CD4-positive, alpha-beta T cell (primary cell): ENCODE results near the gene MYPOP. TPM values are rescaled to one million over a fixed set of nuclear protein-coding genes. Genes with fewer than 3 reads are reported as not detected.
A peak's percentile ranks its signal among the peaks of the same experiment; 100 is the strongest.

Experiments used
- ATAC-seq: fragments of 200-7000 bp; cut with Tn5 transposase; one replicate; pipeline ENCODE4 v1.10.0; 2022; ENCODE audit warnings: mild to moderate bottlenecking; ENCODE audit not compliant: poor library complexity
- CTCF ChIA-PET: fragments of 350-600 bp; sonication (Branson Sonifier 250); formaldehyde crosslinking; loops from one replicate; lab custom pipeline; 2021; ENCODE audit warnings: antibody characterized with exemption, inconsistent platforms; lab: Charles Lee
- POLR2A ChIA-PET: fragments of 350-600 bp; sonication (Branson Sonifier 250); formaldehyde crosslinking; loops from one replicate; lab custom pipeline; 2021; ENCODE audit warnings: antibody characterized with exemption, inconsistent platforms; lab: Charles Lee
- DNase-seq, 14 experiments: peaks; one replicate each; pipeline ENCODE4 v3.0.0-alpha.2; 2013 to 2020; ENCODE audit warnings: mixed read lengths in 2 of 14
- H3K27ac ChIP-seq, 2 donors: one replicate each; pipeline versions ENCODE4 v1.5.1 to v1.7.0; 2013; ENCODE audit warnings: low read length in 2 of 2, low read depth in 1 of 2, mild to moderate bottlenecking in 1 of 2
- H3K27me3 ChIP-seq, 2 experiments: 1 replicate in 1 of 2; 2 replicates in 1 of 2; pipeline versions ENCODE4 v1.6.1 to v1.7.0; 2013; ENCODE audit warnings: low read length in 2 of 2, control low read depth in 1 of 2, mild to moderate bottlenecking in 1 of 2, moderate library complexity in 1 of 2; ENCODE audit not compliant: insufficient read depth in 2 of 2, control insufficient read depth in 1 of 2
- H3K36me3 ChIP-seq: one replicate; pipeline ENCODE4 v1.6.1; 2013; ENCODE audit warnings: low read length, control low read depth; ENCODE audit not compliant: insufficient read depth
- H3K4me1 ChIP-seq: one replicate; pipeline ENCODE4 v1.6.1; 2013; ENCODE audit warnings: low read length, control low read depth; ENCODE audit not compliant: insufficient read depth
- H3K4me3 ChIP-seq: one replicate; pipeline ENCODE4 v1.5.1; 2013; ENCODE audit warnings: mild to moderate bottlenecking, low read length, moderate library complexity
- H3K9me3 ChIP-seq, 2 experiments: 1 replicate in 1 of 2; 2 replicates in 1 of 2; pipeline versions ENCODE4 v1.6.1 to v1.7.0; 2013; ENCODE audit warnings: low read length in 2 of 2, mild to moderate bottlenecking in 2 of 2, control low read depth in 1 of 2, moderate library complexity in 1 of 2; ENCODE audit not compliant: control insufficient read depth in 1 of 2, insufficient read depth in 1 of 2
- H3K27ac Mint-ChIP-seq: one replicate; pipeline ENCODE4 v1.8.0; 2020; ENCODE audit warnings: mixed read lengths
- H3K27me3 Mint-ChIP-seq: one replicate; pipeline ENCODE4 v1.8.0; 2021; ENCODE audit warnings: mixed read lengths
- H3K36me3 Mint-ChIP-seq: one replicate; pipeline ENCODE4 v1.8.0; 2021; ENCODE audit warnings: low read depth, mixed read lengths
- H3K4me1 Mint-ChIP-seq: one replicate; pipeline ENCODE4 v1.8.0; 2021; ENCODE audit warnings: low read depth, mixed read lengths
- H3K4me3 Mint-ChIP-seq: one replicate; pipeline ENCODE4 v1.8.0; 2020; ENCODE audit warnings: mild to moderate bottlenecking, mixed read lengths
- H3K9me3 Mint-ChIP-seq: one replicate; pipeline ENCODE4 v1.8.0; 2020; ENCODE audit warnings: mixed read lengths
- intact Hi-C, 2 experiments: fragments of 100-400 bp; cut with DNase I in 1 of 2; cut with micrococcal nuclease in 1 of 2; formaldehyde crosslinking; loops; one replicate each; pipeline versions ENCODE4 v1.15.1 to v1.9.0; 2023 to 2025; cut with DNase I, micrococcal nuclease
- total RNA-seq, 174 experiments: library from RNA in 2 of 174; stranded (reverse) in 2 of 174; gene quantifications; one replicate each; pipeline ENCODE4 v1.2.3 and lab custom pipeline; 2021 to 2026
- TF ChIP-seq, protein P1 (sequence below): fragments of 200-600 bp; IDR thresholded peaks from one replicate; pipeline ENCODE4 v1.8.0; 2022; ENCODE audit warnings: antibody characterized with exemption, mild to moderate bottlenecking

Gene MYPOP
- total RNA-seq, 2 experiments from 2014 or later: 4.1 to 4.7 TPM

DNA sequence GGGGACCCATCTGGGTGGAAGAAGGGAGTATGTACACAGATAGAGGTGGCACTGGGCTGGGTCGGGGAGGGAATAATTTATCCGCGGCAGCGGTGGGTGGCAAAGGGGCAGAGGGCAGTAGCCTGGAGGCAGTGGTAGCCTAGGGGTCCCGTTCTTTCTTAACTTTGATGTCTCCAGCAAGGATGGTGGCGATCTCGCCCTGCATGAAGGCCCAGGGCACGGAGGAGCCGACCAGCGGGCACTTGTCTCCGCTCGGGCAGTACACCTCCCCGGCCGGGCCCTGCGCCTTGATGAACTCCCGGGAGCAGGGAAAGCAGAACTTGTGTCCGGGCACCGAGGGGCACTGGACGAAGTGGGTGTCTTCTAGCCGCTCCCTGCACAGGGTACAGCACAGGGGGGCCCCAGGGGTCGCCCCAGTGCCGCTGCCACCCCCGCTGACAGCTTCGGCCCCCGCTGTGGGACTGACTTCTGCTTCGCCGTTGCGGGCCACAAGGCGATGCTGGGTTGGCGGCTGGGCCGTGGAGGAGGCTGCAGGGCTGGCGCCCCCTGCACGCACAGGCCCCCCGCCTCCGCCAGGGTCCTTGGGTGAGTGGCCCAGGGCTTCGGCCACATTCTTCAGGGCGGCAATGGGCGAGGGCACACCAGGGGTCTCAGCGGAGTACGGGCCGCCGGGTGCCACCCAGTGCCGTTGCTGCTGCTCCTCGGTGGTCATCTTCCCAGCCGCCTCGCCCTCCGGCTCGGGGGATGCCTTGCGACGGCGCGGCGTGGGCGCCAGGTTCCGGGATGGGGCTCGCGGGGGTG is 18.3 kb downstream of the MYPOP start:
- H3K36me3 Mint-ChIP-seq: peaks cover 18% of the 10 kb centered on the region
- intact Hi-C loops: loop anchor here (1.0 to 2.0 kb wide), 3 partner anchors 67 to 114 kb away; no protein-coding TSS in a partner anchor
- TF ChIP-seq, protein P1, sequence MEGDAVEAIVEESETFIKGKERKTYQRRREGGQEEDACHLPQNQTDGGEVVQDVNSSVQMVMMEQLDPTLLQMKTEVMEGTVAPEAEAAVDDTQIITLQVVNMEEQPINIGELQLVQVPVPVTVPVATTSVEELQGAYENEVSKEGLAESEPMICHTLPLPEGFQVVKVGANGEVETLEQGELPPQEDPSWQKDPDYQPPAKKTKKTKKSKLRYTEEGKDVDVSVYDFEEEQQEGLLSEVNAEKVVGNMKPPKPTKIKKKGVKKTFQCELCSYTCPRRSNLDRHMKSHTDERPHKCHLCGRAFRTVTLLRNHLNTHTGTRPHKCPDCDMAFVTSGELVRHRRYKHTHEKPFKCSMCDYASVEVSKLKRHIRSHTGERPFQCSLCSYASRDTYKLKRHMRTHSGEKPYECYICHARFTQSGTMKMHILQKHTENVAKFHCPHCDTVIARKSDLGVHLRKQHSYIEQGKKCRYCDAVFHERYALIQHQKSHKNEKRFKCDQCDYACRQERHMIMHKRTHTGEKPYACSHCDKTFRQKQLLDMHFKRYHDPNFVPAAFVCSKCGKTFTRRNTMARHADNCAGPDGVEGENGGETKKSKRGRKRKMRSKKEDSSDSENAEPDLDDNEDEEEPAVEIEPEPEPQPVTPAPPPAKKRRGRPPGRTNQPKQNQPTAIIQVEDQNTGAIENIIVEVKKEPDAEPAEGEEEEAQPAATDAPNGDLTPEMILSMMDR: no peak
- no peaks in the 10 kb centered on the region for H3K9me3 ChIP-seq
- H3K36me3 ChIP-seq: peaks cover 5% of the 10 kb centered on the region
- no peak for ATAC-seq
- DNase-seq: peak in 2 of 14 experiments; percentile 18 to 53
- H3K4me3 Mint-ChIP-seq: peak overlapping the region; percentile 84
- peaks cover 46% of the 10 kb centered on the region for H3K4me1 ChIP-seq
- H3K4me1 Mint-ChIP-seq: peaks cover 34% of the 10 kb centered on the region
- peak overlapping the region; percentile 77 for H3K27ac Mint-ChIP-seq
- H3K27me3 Mint-ChIP-seq: no peaks in the 10 kb centered on the region
- H3K4me3 ChIP-seq: no peak overlapping the region
- H3K27ac ChIP-seq: peak overlapping the region in 1 of 2 donors; percentile 2
- ChIA-PET POLR2A (interaction anchor here (0.6 to 2.7 kb wide), 2 partner anchors 19 to 20 kb away, joined by 3 to 37 read pairs; partner anchors contain the start of genes FOXA3 and SYMPK), CTCF (interaction anchor here (2.9 kb wide), 1 partner anchor 21 kb away, joined by 12 read pairs; the partner anchor contains the start of genes FOXA3 and SYMPK)
- H3K9me3 Mint-ChIP-seq: no peaks in the 10 kb centered on the region
- H3K27me3 ChIP-seq: no peaks in the 10 kb centered on the region

DNA sequence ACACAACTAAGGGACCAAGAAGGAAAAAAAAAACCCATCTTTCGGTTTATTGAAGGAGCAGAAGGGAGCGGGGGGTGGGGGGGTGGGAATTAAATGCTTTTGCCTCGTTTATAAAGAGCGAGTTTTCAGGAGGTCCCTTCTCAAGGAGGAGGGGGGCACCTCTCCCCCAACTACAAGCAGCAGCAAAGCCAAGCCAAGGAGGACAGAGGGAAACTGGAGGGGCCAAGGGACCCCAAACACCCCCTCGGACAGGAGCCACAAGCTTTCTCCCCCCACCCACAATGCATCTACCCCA is 18.9 kb downstream of the MYPOP start:
- no peak for ATAC-seq
- TF ChIP-seq, protein P1: peak; percentile 59
- H3K4me3 Mint-ChIP-seq: peak overlapping the region; percentile 84
- Histone ChIP-seq H3K36me3 (peaks cover 5% of the 10 kb centered on the region), H3K9me3 (no peaks in the 10 kb centered on the region), H3K27me3 (no peaks in the 10 kb centered on the region), H3K4me3 (no peak overlapping the region), H3K4me1 (peaks cover 46% of the 10 kb centered on the region), H3K27ac (peak overlapping the region in 1 of 2 donors; percentile 2)
- peaks cover 5% of the 10 kb centered on the region for H3K27me3 Mint-ChIP-seq
- POLR2A ChIA-PET: interaction anchor here (0.6 to 1.5 kb wide), 2 partner anchors 19 to 112 kb away, joined by 3 to 4 read pairs; partner anchors contain the start of gene CCDC61
- DNase-seq: no peak
- peaks cover 34% of the 10 kb centered on the region for H3K4me1 Mint-ChIP-seq
- H3K27ac Mint-ChIP-seq: peak overlapping the region; percentile 77
- intact Hi-C loops: loop anchor here (1.0 to 2.0 kb wide), 3 partner anchors 66 to 113 kb away; no protein-coding TSS in a partner anchor
- CTCF ChIA-PET: interaction anchor here (1.9 kb wide), 1 partner anchor 20 kb away, joined by 14 read pairs; the partner anchor contains the start of genes FOXA3 and SYMPK
- H3K36me3 Mint-ChIP-seq: peaks cover 18% of the 10 kb centered on the region
- H3K9me3 Mint-ChIP-seq: no peaks in the 10 kb centered on the region

DNA sequence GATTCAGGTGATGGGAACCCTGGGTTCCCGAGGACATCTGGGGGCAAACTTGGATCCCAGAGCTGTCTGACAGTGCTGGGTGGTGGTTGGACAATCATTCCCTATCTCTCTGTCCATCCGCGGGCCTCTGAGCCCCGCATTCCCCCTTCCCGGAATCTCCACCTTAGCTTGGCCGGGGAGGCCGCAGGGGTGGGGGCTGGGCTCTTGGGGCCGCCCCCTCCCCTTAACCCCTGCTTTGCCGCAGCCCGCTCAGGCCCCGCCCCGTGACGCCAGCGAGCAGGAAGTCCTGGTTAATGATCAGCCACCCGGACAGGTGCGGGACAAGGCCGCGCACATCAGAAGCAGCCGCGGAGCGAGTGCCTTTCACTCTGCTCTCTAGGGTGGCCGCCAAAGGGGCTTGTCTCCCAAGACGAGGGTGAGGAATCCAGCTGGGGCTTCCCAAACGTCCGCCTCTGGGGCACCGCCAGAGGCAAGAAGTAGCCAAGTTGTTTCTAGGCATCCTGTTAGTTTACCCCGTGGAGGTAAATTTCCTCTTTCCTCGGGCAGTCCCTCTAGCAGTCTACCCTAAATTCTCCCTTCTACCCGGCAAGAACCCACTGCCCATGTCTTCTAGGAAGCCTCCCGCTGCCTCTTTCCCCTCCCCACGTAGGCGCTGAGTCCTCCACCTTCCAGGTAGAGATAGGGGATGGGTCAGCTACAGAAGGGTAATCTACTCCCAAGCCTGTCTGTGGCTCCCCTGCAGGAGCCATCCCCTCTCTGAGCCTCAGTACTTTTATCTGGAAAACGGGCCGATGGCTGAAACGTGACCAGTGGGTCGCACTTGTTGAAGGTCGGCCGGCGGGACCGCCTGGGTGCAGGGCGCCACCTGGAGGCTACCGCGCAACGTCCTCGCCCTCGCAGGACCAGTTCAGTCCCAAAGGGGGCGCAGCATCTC is 19.5 kb downstream of the MYPOP start:
- peaks cover 46% of the 10 kb centered on the region for H3K4me1 ChIP-seq
- no peaks in the 10 kb centered on the region for H3K27me3 ChIP-seq
- Mint-ChIP-seq H3K36me3 (peaks cover 18% of the 10 kb centered on the region), H3K4me1 (peaks cover 35% of the 10 kb centered on the region), H3K9me3 (no peaks in the 10 kb centered on the region), H3K27ac (peak overlapping the region; percentile 77), H3K4me3 (peak overlapping the region; percentile 84), H3K27me3 (peaks cover 10% of the 10 kb centered on the region)
- CTCF ChIA-PET: interaction anchor here (0.6 to 1.9 kb wide), 3 partner anchors 19 to 593 kb away, joined by 4 to 14 read pairs (median 7); partner anchors contain the start of genes FOXA3 and SYMPK
- H3K27ac ChIP-seq: no peak overlapping the region
- H3K4me3 ChIP-seq: peak overlapping the region; percentile 29
- POLR2A ChIA-PET: interaction anchor here (0.9 to 1.5 kb wide), 2 partner anchors 112 to 114 kb away, joined by 3 to 4 read pairs; partner anchors contain the start of genes CCDC61 and SIX5
- H3K36me3 ChIP-seq: peaks cover 5% of the 10 kb centered on the region
- TF ChIP-seq, protein P1: peak; percentile 99
- intact Hi-C loops: loop anchor here (1.0 to 2.0 kb wide), 4 partner anchors 19 to 113 kb away; partner anchors contain the start of gene FOXA3 (in 1 of the 2)
- ATAC-seq: peak; percentile 37
- DNase-seq: peak; percentile 70 to 93 (median 80)
- no peaks in the 10 kb centered on the region for H3K9me3 ChIP-seq
